Left renal cortex interstitium (tissue), 4 donors: ENCODE results near the gene PSPH. TPM values are rescaled to one million over a fixed set of nuclear protein-coding genes. Genes with fewer than 3 reads are reported as not detected.
"Not testable (repeated sequence)": the region's sequence is repeated elsewhere in the genome, so short reads cannot be mapped to it uniquely, and the experiment has no call there.

ENCODE experiments used
- DNase-seq, 4 donors: peaks; one replicate each; pipeline ENCODE4 v3.0.0-alpha.2; 2013; ENCODE audit warnings: low read depth in 4 of 4, low spot score in 2 of 4, missing footprints in 1 of 4
- polyA plus RNA-seq, 4 donors: library from polyadenylated mRNA; unstranded; fragments of 120-200 nt; gene quantifications; one replicate each; pipeline ENCODE4 v1.2.1, GENCODE V29; 2013; ENCODE audit not compliant: insufficient read length in 4 of 4

Gene PSPH
- polyA plus RNA-seq, 4 donors, result 31.0 to 45.3 (median 33.5) TPM

- peak; percentile 79 to 86 (median 84) for DNase-seq
Measured at GRCh38 chr7:56063882-56064625, 12.8 kb upstream of the PSPH start, which contains the start of gene SUMF2. TSS of gene SUMF2 (plus strand) at chr7:56064286. CDS start at chr7:56064312, 26 bp downstream.

GRCh38 chr7:56063500-56063881 is 12.2 kb upstream of the PSPH start:
- no peak for DNase-seq

GRCh38 chr7:56062382-56062781 is 11.1 kb upstream of the PSPH start:
- no peak for DNase-seq

DNA sequence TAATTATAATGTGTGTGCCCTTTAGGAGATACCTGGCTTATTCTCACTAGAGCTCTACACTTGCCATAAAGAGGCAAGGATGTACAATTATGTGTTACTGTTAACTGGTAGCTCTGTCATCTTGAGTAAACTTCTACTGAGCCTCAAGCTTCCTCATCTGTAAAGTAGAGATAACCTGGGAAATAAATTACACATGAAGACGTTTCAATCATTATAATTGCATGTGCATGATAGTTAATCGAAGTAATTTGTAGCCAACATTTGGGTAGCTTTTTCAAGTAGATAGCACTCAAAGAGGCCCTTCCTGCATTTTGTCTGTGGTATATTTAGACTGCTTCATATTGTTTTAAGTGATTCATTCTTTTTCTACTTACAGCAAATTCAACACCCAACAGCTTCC is 2.7 kb upstream of the PSPH start:
- no peak for DNase-seq

- no peak for DNase-seq
Measured at GRCh38 chr7:56053379-56053778, 2.1 kb upstream of the PSPH start.

- no peak for DNase-seq
Measured at GRCh38 chr7:56051053-56051338, 248 bp downstream of the PSPH start.

DNA sequence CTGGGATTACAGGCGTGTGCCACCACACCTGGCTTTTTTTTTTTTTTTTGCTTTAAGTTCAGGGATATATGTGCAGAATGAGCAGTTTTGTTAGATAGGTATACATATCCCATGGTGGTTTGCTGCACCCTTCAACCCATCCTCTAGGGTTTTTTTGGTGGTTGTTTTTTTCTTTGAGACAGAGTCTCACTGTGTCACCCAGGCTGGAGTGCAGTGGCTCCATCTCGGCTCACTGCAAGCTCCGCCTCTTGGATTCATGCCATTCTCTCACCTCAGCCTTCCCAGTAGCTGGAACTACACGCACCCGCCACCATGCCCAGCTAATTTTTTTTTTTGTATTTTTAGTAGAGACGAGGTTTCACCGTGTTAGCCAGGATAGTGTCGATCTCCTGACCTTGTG is 2.5 kb downstream of the PSPH start:
- DNase-seq, result not testable (repeated sequence)

DNA sequence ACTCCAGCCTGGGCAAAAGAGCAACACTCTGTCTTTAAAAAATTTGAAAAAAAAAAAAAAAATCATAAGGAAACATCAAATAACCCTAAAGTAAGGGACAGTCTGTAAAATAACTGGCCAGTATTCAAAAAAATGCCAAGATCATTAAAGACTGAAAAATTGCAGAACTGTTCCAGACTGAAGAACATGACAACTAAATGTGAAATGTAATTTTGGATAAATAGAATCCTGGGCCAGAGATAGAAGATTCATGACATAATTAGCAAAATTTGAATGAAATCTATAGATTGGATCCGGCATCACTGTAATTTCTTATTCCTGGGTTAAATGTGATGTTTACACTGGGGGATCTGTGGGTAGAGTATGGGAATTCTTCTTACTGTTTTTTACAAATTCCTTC is 3.0 kb downstream of the PSPH start:
- DNase-seq, result no peak

- not testable (repeated sequence) for DNase-seq
Measured at GRCh38 chr7:56047446-56048116, 3.7 kb downstream of the PSPH start.

GRCh38 chr7:56046721-56047445 is 4.4 kb downstream of the PSPH start:
- DNase-seq, result no peak

DNA sequence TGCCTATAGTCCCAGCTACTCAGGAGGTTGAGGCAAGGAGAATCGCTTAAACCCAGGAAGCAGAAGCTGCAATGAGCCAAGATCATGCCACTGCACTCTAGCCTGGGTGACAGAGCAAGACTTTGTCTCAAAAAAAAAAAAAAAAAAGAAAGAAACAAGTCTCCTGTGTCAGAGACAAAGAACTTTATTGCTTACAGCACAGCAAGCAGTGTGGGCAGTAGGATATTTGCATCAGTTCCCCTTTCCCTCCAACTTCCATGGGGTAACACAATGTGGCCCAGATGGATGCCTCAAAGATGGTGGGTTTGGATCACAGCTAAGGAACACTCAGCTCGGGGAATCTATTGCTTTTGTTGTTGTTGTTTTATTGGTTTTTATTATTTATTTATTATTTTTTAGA is 5.5 kb downstream of the PSPH start:
- not testable (repeated sequence) for DNase-seq

GRCh38 chr7:56040730-56041129 is 10.5 kb downstream of the PSPH start:
- no peak for DNase-seq

DNA sequence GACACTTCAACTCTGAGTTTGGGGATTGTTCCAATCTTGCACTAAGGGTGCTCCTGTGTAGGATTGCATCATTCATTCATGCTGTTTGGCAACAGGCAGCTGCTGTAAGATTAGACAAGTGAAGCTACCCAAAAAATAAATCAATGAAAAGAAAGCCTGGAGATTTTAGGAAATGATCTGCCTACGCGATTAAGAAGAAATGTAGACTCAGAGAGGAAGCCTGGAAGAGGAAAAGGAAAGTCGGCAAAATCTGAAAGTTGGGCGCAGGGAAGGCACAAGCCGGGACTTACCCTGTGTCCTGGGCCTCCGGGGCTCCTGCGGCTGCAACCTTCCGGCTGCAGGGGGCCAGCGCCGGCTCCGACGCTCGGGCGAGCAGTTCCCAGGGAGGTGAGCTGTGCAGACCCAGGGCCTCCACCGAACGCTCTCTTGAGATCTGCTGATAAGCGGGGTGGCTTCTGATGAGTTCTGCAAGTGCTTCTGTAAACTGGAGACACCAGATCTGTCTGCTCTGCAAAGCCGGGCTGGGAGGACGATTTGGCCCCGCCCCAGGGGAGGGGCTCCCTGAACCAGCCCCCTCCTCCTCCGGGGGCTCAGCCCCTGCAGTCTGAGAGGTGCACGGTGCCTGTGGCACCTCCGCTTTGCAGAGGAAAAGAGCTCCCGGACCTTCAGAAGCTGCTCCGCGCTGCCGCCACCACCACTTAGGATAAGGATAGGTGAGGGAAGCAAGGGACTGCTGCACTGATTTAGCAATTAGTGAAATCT is 17.4 kb downstream of the PSPH start:
- peak in 2 of 4 donors; percentile 62 to 69 for DNase-seq

DNA sequence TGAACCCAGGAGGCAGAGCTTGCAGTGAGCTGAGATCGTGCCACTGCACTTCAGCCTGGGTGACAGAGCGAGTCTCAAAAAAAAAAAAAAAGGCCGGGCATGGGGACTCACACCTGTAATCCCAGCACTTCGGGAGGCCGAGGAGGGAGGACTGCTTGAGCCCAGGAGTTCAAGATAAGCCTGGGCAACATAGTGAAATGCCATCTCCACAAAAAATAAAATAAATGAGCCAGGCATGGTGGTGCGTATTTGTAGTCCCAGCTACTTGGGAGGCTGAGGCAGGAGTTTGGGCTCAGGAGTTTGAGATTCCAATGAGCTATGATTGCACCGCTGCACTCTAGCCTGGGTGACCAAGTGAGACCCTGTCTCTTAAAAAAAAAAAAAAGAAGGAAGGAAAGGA is 18.7 kb downstream of the PSPH start:
- not testable (repeated sequence) for DNase-seq

DNA sequence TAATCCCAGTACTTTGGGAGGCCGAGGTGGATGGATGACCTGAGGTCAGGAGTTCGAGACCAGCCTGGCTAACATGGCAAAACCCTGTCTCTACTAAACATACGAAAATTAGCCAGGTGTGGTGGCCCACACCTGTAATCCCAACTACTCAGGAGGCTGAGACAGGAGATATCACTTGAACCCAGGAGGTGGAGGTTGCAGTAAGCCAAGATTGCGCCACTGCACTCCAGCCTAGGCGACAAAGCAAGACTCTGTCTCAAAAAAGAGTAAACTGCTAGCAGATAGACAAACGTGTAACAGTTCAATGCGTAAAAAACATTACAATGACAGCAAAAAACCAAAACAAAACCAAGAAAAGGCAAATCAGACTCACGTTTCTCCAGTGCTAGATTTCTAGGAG is 19.7 kb downstream of the PSPH start:
- DNase-seq, result not testable (repeated sequence)

- DNase-seq, result no peak
Measured at GRCh38 chr7:56030340-56030739, 20.9 kb downstream of the PSPH start.

DNA sequence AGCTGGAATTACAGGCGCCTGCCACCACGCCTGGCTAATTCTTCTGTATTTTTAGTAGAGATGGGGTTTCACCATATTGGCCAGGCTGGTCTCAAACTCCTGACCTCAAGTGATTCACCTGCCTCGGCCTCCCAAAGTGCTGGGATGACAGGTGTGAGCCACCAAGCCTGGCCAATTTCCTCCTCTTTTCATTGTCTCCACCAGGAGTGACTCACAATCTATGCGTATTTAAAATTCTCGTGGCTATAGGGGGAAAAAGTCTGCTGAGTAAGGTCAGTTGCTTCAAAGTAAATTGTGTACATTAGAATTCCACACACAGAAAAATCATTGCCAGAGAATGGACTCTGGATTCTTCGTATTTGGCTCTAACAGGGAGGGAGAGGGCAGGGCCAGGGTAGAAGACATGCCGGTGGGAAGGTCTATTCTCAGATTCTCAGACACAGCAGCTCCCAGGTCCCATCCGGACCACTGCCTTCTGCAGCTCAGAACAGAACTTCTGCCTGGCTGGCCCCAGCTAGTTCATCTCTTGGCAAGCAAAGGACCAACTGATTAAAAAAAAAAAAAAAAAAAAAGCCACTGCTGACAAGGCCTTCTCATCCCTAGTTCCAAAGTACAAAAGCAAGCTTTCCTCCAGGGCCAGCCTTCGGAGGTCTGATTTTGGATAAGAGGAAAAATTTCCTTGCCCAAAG is 22.2 kb downstream of the PSPH start:
- no peak for DNase-seq

DNA sequence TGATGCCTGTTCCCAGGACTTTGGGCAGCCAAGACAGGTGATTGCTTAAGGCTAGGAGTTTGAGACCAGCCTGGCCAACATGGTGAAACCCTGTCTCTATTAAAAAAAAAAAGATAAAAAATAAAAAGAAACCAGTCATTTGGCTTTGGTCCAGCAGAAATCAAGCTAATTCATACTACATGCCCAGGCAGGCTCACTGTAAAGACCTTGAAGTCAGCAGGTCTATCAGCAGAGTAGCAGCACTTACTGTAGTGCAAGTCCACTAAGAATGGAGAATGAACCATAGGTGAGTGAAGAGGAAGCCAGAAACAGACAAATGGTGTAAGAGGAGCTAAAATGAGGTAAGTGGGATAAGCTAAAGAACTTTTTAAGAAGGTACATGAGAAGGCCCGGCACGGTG is 24.7 kb downstream of the PSPH start:
- DNase-seq, result no peak

- DNase-seq, result no peak
Measured at GRCh38 chr7:56023500-56023899, 27.7 kb downstream of the PSPH start.

DNA sequence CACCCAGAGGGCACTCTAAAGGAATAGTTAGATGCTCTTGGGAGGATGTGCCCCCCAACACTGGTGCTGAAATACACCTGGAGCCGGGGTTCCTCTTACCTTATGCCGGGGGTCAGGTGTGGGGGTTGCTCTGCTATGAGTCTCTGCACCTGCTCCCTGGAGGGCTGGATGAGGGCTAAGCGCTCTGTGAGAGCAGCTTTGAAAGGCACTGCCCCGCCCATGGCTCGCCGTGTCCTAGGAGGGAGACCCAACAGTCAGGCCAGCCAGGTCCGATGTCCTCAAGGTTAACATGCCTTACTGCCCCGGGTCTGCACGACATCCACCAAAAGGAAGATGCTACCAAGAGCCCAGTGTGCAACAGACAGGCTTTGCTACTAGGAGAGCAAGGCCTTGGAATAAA is 31.7 kb downstream of the PSPH start:
- no peak for DNase-seq
